ENCODE data around the gene PCDHGA3.
"Not testable (repeated sequence)": the region's sequence is repeated elsewhere in the genome, so short reads cannot be mapped to it uniquely, and the experiment has no call there.

Gene PCDHGA3

GRCh38 chr5:141343242-141343952, at the start of gene PCDHGA3:
Gene PCDHGA3, plus strand, starts transcription at chr5:141343829. Its CDS starts 205 bp downstream, at chr5:141344034.
- no peak for DNase-seq (ENCODE audit: low read depth)

- no peak for DNase-seq (ENCODE audit: low read depth)
Measured at GRCh38 chr5:141298376-141298775, 45.3 kb upstream of the PCDHGA3 start.

- DNase-seq (ENCODE audit: low read depth): no peak
Measured at GRCh38 chr5:141303756-141304155, 39.9 kb upstream of the PCDHGA3 start, which contains the start of gene SLC25A2. Gene SLC25A2, minus strand, starts transcription at chr5:141304049. Its CDS starts 184 bp downstream, at chr5:141303865.

GRCh38 chr5:141306630-141307029, 37.0 kb upstream of the PCDHGA3 start:
- DNase-seq (ENCODE audit: low read depth): no peak

GRCh38 chr5:141313711-141314110, 29.9 kb upstream of the PCDHGA3 start:
- no peak for DNase-seq (ENCODE audit: low read depth)

- not testable (repeated sequence) for DNase-seq (ENCODE audit: low read depth)
Measured at GRCh38 chr5:141316963-141317362, 26.7 kb upstream of the PCDHGA3 start.

- no peak for DNase-seq (ENCODE audit: low read depth)
Measured at GRCh38 chr5:141319202-141319601, 24.4 kb upstream of the PCDHGA3 start.

- DNase-seq (ENCODE audit: low read depth): no peak
Measured at GRCh38 chr5:141319699-141320098, 23.9 kb upstream of the PCDHGA3 start.

- DNase-seq (ENCODE audit: low read depth): peak; percentile 66
Measured at GRCh38 chr5:141320225-141321169, 23.1 kb upstream of the PCDHGA3 start, which contains the start of gene TAF7. Gene TAF7, minus strand, starts transcription at chr5:141320784. Its CDS starts 740 bp downstream, at chr5:141320044.

- no peak for DNase-seq (ENCODE audit: low read depth)
Measured at GRCh38 chr5:141322261-141322660, 21.4 kb upstream of the PCDHGA3 start.

- no peak for DNase-seq (ENCODE audit: low read depth)
Measured at GRCh38 chr5:141326088-141326854, 17.4 kb upstream of the PCDHGA3 start.

- DNase-seq (ENCODE audit: low read depth): no peak
Measured at GRCh38 chr5:141328231-141328630, 15.4 kb upstream of the PCDHGA3 start.

- peak; percentile 42 for DNase-seq (ENCODE audit: low read depth)
Measured at GRCh38 chr5:141330299-141331080, 13.1 kb upstream of the PCDHGA3 start, which contains the start of gene PCDHGA1. Gene PCDHGA1, plus strand, starts transcription at chr5:141330514.

GRCh38 chr5:141332571-141332970, 11.1 kb upstream of the PCDHGA3 start:
- DNase-seq (ENCODE audit: low read depth): not testable (repeated sequence)

GRCh38 chr5:141338538-141339306, 4.9 kb upstream of the PCDHGA3 start, which contains the start of gene PCDHGA2:
Gene PCDHGA2, plus strand, starts transcription at chr5:141338760.
- peak; percentile 37 for DNase-seq (ENCODE audit: low read depth)

GRCh38 chr5:141340781-141341354, 2.8 kb upstream of the PCDHGA3 start:
- not testable (repeated sequence) for DNase-seq (ENCODE audit: low read depth)

- no peak for DNase-seq (ENCODE audit: low read depth)
Measured at GRCh38 chr5:141342773-141343172, 856 bp upstream of the PCDHGA3 start.

- no peak for DNase-seq (ENCODE audit: low read depth)
Measured at GRCh38 chr5:141343953-141344463, 379 bp downstream of the PCDHGA3 start.

- DNase-seq (ENCODE audit: low read depth): no peak
Measured at GRCh38 chr5:141345327-141345726, 1.7 kb downstream of the PCDHGA3 start.

- not testable (repeated sequence) for DNase-seq (ENCODE audit: low read depth)
Measured at GRCh38 chr5:141346017-141346416, 2.4 kb downstream of the PCDHGA3 start.
